Measurements from ENCODE around the gene LASP1. TPM values are rescaled to one million over a fixed set of nuclear protein-coding genes. Genes with fewer than 3 reads are reported as not detected.

Gene LASP1
- total RNA-seq, 1 donor from 2014 or later: 87.4 TPM

DNA sequence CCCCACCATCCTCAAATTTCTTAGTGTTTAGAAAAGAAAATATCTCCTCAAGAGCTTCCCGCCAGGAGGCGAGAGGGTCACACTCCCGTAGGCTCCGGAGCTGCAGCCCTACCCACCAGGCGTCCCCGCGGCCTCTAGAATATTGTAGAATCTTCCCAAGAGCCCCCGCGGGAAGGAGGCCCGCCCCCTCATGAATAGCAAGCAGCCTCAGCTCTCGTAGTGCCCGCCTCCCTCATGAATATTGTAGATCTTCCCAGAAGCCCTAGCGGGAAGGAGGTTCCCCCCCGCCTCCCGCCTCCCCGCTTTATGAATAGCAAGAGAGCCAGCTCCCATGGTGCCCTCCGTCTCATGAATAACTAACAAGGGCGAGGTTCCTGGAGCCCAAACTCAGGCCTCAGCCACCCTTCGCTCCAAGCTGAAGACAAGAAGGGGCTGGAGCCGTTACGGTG, 97.5 kb downstream of the LASP1 start, which contains the start of gene FBXO47:
TSS of gene FBXO47 (minus strand) at position 114 of the 449 bp plus-strand sequence. CDS start 4,378 bp downstream, outside the sequence.
- Mint-ChIP-seq H3K27me3 (ENCODE audit: low read depth) (no peaks in the 10 kb centered on the region), H3K36me3 (ENCODE audit: low read depth) (peaks cover 2% of the 10 kb centered on the region), H3K4me1 (peaks cover 7% of the 10 kb centered on the region), H3K4me3 (peak within 1 kb of the TSS; percentile 76), H3K9me3 (peaks cover 5% of the 10 kb centered on the region), H3K27ac (ENCODE audit: unreplicated experiment) (no peak within 1 kb of the TSS)
- peak; percentile 66 for DNase-seq (ENCODE audit: low read depth, low spot score)
- TF ChIP-seq CTCF (conservative IDR thresholded peaks at IDR 0.05): no peak

DNA sequence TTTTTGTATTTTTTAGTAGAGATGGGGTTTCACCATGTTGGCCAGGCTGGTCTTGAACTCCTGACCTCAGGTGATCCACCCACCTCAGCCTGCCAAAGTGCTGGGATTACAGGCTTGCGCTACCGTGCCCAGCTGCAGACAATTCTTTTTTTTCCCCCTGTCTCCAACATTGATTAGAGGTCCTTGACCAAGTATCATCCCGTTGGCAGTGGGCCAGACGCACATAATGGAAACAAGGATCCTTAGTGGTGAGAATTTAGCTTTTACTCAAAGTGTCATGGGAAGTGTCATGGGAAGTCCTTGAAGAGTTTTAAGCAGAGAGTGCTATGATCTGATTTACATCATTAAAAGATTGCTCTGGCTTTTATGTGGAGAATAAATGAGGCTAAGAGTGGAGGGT, 99.4 kb downstream of the LASP1 start:
- H3K9me3 Mint-ChIP-seq: peaks cover 5% of the 10 kb centered on the region
- H3K4me3 Mint-ChIP-seq: no peak overlapping the region
- H3K4me1 Mint-ChIP-seq: peaks cover 7% of the 10 kb centered on the region
- no peaks in the 10 kb centered on the region for H3K27me3 Mint-ChIP-seq (ENCODE audit: low read depth)
- no peak overlapping the region for H3K27ac Mint-ChIP-seq (ENCODE audit: unreplicated experiment)
- no peak for DNase-seq (ENCODE audit: low read depth, low spot score)
- TF ChIP-seq CTCF (conservative IDR thresholded peaks at IDR 0.05): no peak
- H3K36me3 Mint-ChIP-seq (ENCODE audit: low read depth): peaks cover 2% of the 10 kb centered on the region

DNA sequence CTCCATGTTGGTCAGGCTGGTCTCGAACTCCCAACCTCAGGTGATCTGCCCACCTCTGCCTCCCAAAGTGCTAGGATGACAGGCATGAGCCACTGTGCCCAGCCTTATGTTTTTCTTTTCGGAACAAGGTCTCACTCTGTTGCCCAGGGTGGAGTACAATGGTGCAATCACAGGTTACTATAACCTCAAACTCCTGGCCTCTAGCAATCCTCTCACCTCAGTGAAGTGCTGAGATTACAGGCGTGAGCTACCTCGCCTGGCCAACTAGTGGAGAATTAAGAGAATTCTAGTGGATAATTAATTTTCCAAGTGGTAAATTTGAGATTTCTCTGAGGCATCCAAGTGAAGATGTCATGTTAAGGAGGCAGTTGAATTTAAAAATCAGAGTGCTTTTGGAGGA, 100.3 kb downstream of the LASP1 start:
- H3K4me1 Mint-ChIP-seq: peaks cover 7% of the 10 kb centered on the region
- H3K27me3 Mint-ChIP-seq (ENCODE audit: low read depth): no peaks in the 10 kb centered on the region
- H3K27ac Mint-ChIP-seq (ENCODE audit: unreplicated experiment): no peak overlapping the region
- no peak for DNase-seq (ENCODE audit: low read depth, low spot score)
- peaks cover 5% of the 10 kb centered on the region for H3K9me3 Mint-ChIP-seq
- no peak overlapping the region for H3K4me3 Mint-ChIP-seq
- H3K36me3 Mint-ChIP-seq (ENCODE audit: low read depth): peaks cover 2% of the 10 kb centered on the region
- no peak for TF ChIP-seq CTCF (conservative IDR thresholded peaks at IDR 0.05)

GRCh38 chr17:38970804-38971203, 100.9 kb downstream of the LASP1 start:
- no peak for DNase-seq (ENCODE audit: low read depth, low spot score)
- Mint-ChIP-seq H3K4me3 (no peak overlapping the region), H3K9me3 (peaks cover 5% of the 10 kb centered on the region), H3K27me3 (ENCODE audit: low read depth) (no peaks in the 10 kb centered on the region), H3K27ac (ENCODE audit: unreplicated experiment) (no peak overlapping the region), H3K4me1 (peaks cover 7% of the 10 kb centered on the region), H3K36me3 (ENCODE audit: low read depth) (peaks cover 2% of the 10 kb centered on the region)
- no peak for TF ChIP-seq CTCF (conservative IDR thresholded peaks at IDR 0.05)

Small RNA genes lying within 50 kb of the gene (microRNA-seq; reads per million reads assigned to microRNA genes)
- gene MIR4727 (not detected), gene MIR6779 (not detected)

Other genes starting within 250 kb of the LASP1 start
- 13.0 and 13.8 TPM in 2 replicates for gene EPOP, start 195.1 kb upstream of the LASP1 start, total RNA-seq
- 79.6 and 85.1 TPM in 2 replicates for gene MLLT6, start 164.8 kb upstream of the LASP1 start, total RNA-seq
- 9.0 and 11.0 TPM in 2 replicates for gene CISD3, start 139.7 kb upstream of the LASP1 start, total RNA-seq
- gene PCGF2, start 121.7 kb upstream of the LASP1 start, total RNA-seq: 108 and 116 TPM in 2 replicates
- 193 and 203 TPM in 2 replicates for gene PSMB3, start 117.3 kb upstream of the LASP1 start, total RNA-seq
- gene PIP4K2B, start 70.5 kb upstream of the LASP1 start, total RNA-seq: 95.3 and 105 TPM in 2 replicates
- 18.9 and 19.3 TPM in 2 replicates for gene CWC25, start 44.7 kb upstream of the LASP1 start, total RNA-seq
- gene RPL23, start 16.3 kb upstream of the LASP1 start, total RNA-seq: 1,802 and 1,851 TPM in 2 replicates
- not detected in 2 replicates for gene FBXO47, start 97.3 kb downstream of the LASP1 start, total RNA-seq

All from neural crest cell (in vitro differentiated cells).